PFSK-1 (cell line): ENCODE results near the gene TRPV4.

Experiments used
- FOXP2 ChIP-seq: optimal IDR thresholded peaks from 2 replicates; pipeline ENCODE3; 2011; ENCODE audit warnings: borderline replicate concordance, control low read depth, inconsistent platforms; ENCODE audit not compliant: insufficient read depth; ENCODE audit errors: extremely low read length, extremely low read depth
- POLR2AphosphoS5 ChIP-seq: IDR thresholded peaks from 2 replicates; pipeline ENCODE4 v1.6.1; 2012; ENCODE audit warnings: low read depth, mild to moderate bottlenecking, control low read depth, low read length, moderate library complexity
- REST ChIP-seq, 2 experiments: IDR thresholded peaks; 2 replicates each; pipeline versions ENCODE4 v1.6.1 to v1.8.0; 2011 to 2012; ENCODE audit warnings: low read depth in 2 of 2, low read length in 2 of 2, control low read depth in 1 of 2, inconsistent platforms in 1 of 2, mild to moderate bottlenecking in 1 of 2, moderate library complexity in 1 of 2; ENCODE audit not compliant: insufficient read depth in 1 of 2
- SIN3A ChIP-seq: IDR thresholded peaks from 2 replicates; pipeline ENCODE4 v1.6.1; 2012; ENCODE audit warnings: mild to moderate bottlenecking, low read length, moderate library complexity, borderline replicate concordance; ENCODE audit not compliant: insufficient read depth
- TAF1 ChIP-seq: IDR thresholded peaks from 2 replicates; pipeline ENCODE4 v1.6.1; 2012; ENCODE audit warnings: low read length, control low read depth, borderline replicate concordance; ENCODE audit not compliant: insufficient read depth

The TRPV4 gene

GRCh38 chr12:109782326-109782703 is 50.9 kb downstream of the TRPV4 start:
- TF ChIP-seq TAF1: no peak
- TF ChIP-seq FOXP2: no peak
- no peak for TF ChIP-seq POLR2AphosphoS5
- no peak for TF ChIP-seq SIN3A
- no peak for TF ChIP-seq REST (IDR thresholded peaks at IDR 0.05; ENCODE audit: insufficient read depth in 1 of 2, low read depth in 2 of 2, low read length in 2 of 2)

- TF ChIP-seq POLR2AphosphoS5: no peak
- TF ChIP-seq REST (IDR thresholded peaks at IDR 0.05; ENCODE audit: insufficient read depth in 1 of 2, low read depth in 2 of 2, low read length in 2 of 2): no peak
- no peak for TF ChIP-seq TAF1
- TF ChIP-seq FOXP2: no peak
- no peak for TF ChIP-seq SIN3A
Measured at GRCh38 chr12:109781668-109782325, 51.4 kb downstream of the TRPV4 start.

GRCh38 chr12:109779382-109779781 is 53.8 kb downstream of the TRPV4 start:
- TF ChIP-seq REST (IDR thresholded peaks at IDR 0.05; ENCODE audit: insufficient read depth in 1 of 2, low read depth in 2 of 2, low read length in 2 of 2) (no peak), TAF1 (no peak), SIN3A (no peak), POLR2AphosphoS5 (no peak), FOXP2 (no peak)

GRCh38 chr12:109778684-109779083 is 54.5 kb downstream of the TRPV4 start:
- TF ChIP-seq REST (IDR thresholded peaks at IDR 0.05; ENCODE audit: insufficient read depth in 1 of 2, low read depth in 2 of 2, low read length in 2 of 2) (no peak), POLR2AphosphoS5 (no peak), TAF1 (no peak), SIN3A (no peak), FOXP2 (no peak)

GRCh38 chr12:109777544-109777943 is 55.7 kb downstream of the TRPV4 start:
- 0 out of 2 replicates have a peak, but pooled peaks have one; percentile 14 for TF ChIP-seq POLR2AphosphoS5
- no peak for TF ChIP-seq REST (IDR thresholded peaks at IDR 0.05; ENCODE audit: insufficient read depth in 1 of 2, low read depth in 2 of 2, low read length in 2 of 2)
